ENCODE measurements around the gene CSNK1E. TPM values are rescaled to one million over a fixed set of nuclear protein-coding genes. Genes with fewer than 3 reads are reported as not detected.
A peak's percentile ranks its signal among the peaks of the same experiment; 100 is the strongest.

Gene CSNK1E
- total and polyA plus RNA-seq, 2 of the 8 experiments (the other 6 are each of a cell fraction or from before 2014, with no cell fraction given), result 247 to 263 TPM

- Histone ChIP-seq H3K56ac (replicated peaks; ENCODE audit: insufficient read length, low read depth, low read length) (no peak overlapping the region), H2BK120ac (replicated peaks; ENCODE audit: low read depth, low read length) (no peak overlapping the region), H3K4me2 (ENCODE audit: insufficient read depth in 1 of 2, low read depth in 2 of 2, low read length in 2 of 2) (peak overlapping the region; percentile 58 to 70), H3K27ac (ENCODE audit: low read depth, low read length) (no peak overlapping the region), H3K79me1 (ENCODE audit: low read depth, low read length) (peaks cover 14% of the 10 kb centered on the region), H3K23me2 (ENCODE audit: low read depth, low read length) (peaks cover 5% of the 10 kb centered on the region; the same call in 1 of the 2 replicates), H3K9ac (replicated peaks in 1 of 4; ENCODE audit: extremely low read depth in 1 of 4, low read depth in 3 of 4, low read length in 3 of 4) (no peak overlapping the region), H3K4me1 (replicated peaks in 1 of 4; ENCODE audit: control insufficient read depth in 3 of 4, insufficient read depth in 4 of 4, low read length in 3 of 4) (peaks cover 4 to 14% (median 8%) of the 10 kb centered on the region in 4 experiments), H3K27me3 (replicated peaks in 1 of 4; ENCODE audit: control insufficient read depth in 3 of 4, extremely low read depth in 1 of 4, insufficient read depth in 3 of 4, low read length in 3 of 4) (no peaks in the 10 kb centered on the region), H3K23ac (ENCODE audit: insufficient read length) (no peak overlapping the region), H3K9me3 (ENCODE audit: insufficient read depth in 2 of 2, low read depth in 1 of 2, low read length in 1 of 2) (no peaks in the 10 kb centered on the region), H2BK12ac (ENCODE audit: low read depth, low read length) (peak overlapping the region; percentile 27; the same call in 1 of the 2 replicates), H4K5ac (ENCODE audit: insufficient read length, low read depth, low read length) (no peak overlapping the region), H3K18ac (ENCODE audit: extremely low read depth, low read length) (peak overlapping the region; percentile 60), H2AFZ (ENCODE audit: low read length) (no peak overlapping the region), H4K8ac (ENCODE audit: extremely low read depth, insufficient read depth, low read length) (no peak overlapping the region), H2AK5ac (ENCODE audit: low read depth, low read length) (no peak overlapping the region), H3K14ac (ENCODE audit: insufficient read length) (no peak overlapping the region), H4K91ac (replicated peaks; ENCODE audit: insufficient read length, low read length) (no peak overlapping the region), H2BK5ac (ENCODE audit: low read depth, low read length) (no peak overlapping the region), H3K36me3 (ENCODE audit: control insufficient read depth in 2 of 4, insufficient read depth in 4 of 4, low read length in 3 of 4) (peaks cover 0 to 3% (median 0%) of the 10 kb centered on the region in 4 experiments; a peak in 1 of 8 replicates), H3K4me3 (ENCODE audit: extremely low read depth in 1 of 4, insufficient read depth in 2 of 4, low read depth in 3 of 4, low read length in 4 of 4) (peak overlapping the region; percentile 40 to 79 (median 49); a peak in 7 of 8 replicates), H3K79me2 (ENCODE audit: control insufficient read depth in 1 of 2, insufficient read depth in 2 of 2, low read length in 2 of 2) (peaks cover 5 to 29% of the 10 kb centered on the region in 2 experiments), H2BK20ac (ENCODE audit: low read length) (no peak overlapping the region), H3K4ac (replicated peaks; ENCODE audit: insufficient read length, low read depth, low read length) (no peak overlapping the region), H4K20me1 (replicated peaks in 1 of 2; ENCODE audit: control insufficient read depth in 1 of 2, insufficient read depth in 2 of 2, low read length in 2 of 2) (peaks cover 0 to 2% of the 10 kb centered on the region in 2 experiments), H2BK15ac (ENCODE audit: low read length) (no peak overlapping the region)
- POLR2A ChIA-PET (ENCODE audit: partially characterized antibody), result interaction anchor here (0.6 to 7.9 kb wide), 14 partner anchors 11 to 294 kb away, joined by 3 to 84 read pairs (median 4); partner anchors contain the start of gene CSNK1E
- FAIRE-seq (no peak), DNase-seq (ENCODE audit: low read depth in 1 of 2, low spot score in 2 of 2) (no peak)
- WGBS, 2 experiments (ENCODE audit: extremely low coverage in 1 of 2, insufficient coverage in 1 of 2, insufficient read length in 1 of 2, insufficient replicate concordance in 2 of 2, low coverage in 1 of 2, low lambda C conversion rate in 2 of 2, missing lambda C conversion rate in 1 of 2), result 90% methylated on average over 9 of the region's 9 CpGs; no CpG with 5 or more reads in 1 of the 2 experiments
- CTCF ChIA-PET (ENCODE audit: partially characterized antibody), result interaction anchor here (1.1 to 1.6 kb wide), 4 partner anchors 18 to 233 kb away, joined by 3 to 6 read pairs (median 4); no protein-coding TSS in a partner anchor
- no peak for TF ChIP-seq POU5F1 (IDR thresholded peaks at IDR 0.05; ENCODE audit: low read depth, low read length)
- TF ChIP-seq CEBPB (IDR thresholded peaks at IDR 0.05; ENCODE audit: low read depth, low read length), result no peak
- TF ChIP-seq HDAC2 (IDR thresholded peaks at IDR 0.05; ENCODE audit: borderline replicate concordance in 1 of 2, low read depth in 2 of 2, low read length in 2 of 2), result no peak
- TF ChIP-seq SIRT6 (IDR thresholded peaks at IDR 0.05; ENCODE audit: low read length), result no peak
- TF ChIP-seq GABPA (IDR thresholded peaks at IDR 0.05; ENCODE audit: borderline replicate concordance, insufficient read depth, low read length), result no peak
- no peak for TF ChIP-seq SUZ12 (IDR thresholded peaks at IDR 0.05; ENCODE audit: low read length)
- no peak for TF ChIP-seq CHD2 (IDR thresholded peaks at IDR 0.05; ENCODE audit: low read length)
- TF ChIP-seq SP4 (IDR thresholded peaks at IDR 0.05; ENCODE audit: low read length), result no peak
- TF ChIP-seq SIN3A (conservative IDR thresholded peaks at IDR 0.05 in 1 of 2, IDR thresholded peaks at IDR 0.05 in 1 of 2; ENCODE audit: low read depth in 1 of 2, low read length in 2 of 2), result no peak
- no peak for TF ChIP-seq SP1 (IDR thresholded peaks at IDR 0.05; ENCODE audit: low read depth, low read length)
- TF ChIP-seq CREB1 (IDR thresholded peaks at IDR 0.05), result no peak
- TF ChIP-seq CBX8 (IDR thresholded peaks at IDR 0.05; ENCODE audit: borderline replicate concordance, low read depth, low read length), result no peak
- TF ChIP-seq CHD1 (IDR thresholded peaks at IDR 0.05; ENCODE audit: low read depth, low read length), result no peak
- TF ChIP-seq BCL11A (IDR thresholded peaks at IDR 0.05; ENCODE audit: low read depth in 2 of 2, low read length in 2 of 2), result no peak
- no peak for TF ChIP-seq FOSL1 (IDR thresholded peaks at IDR 0.05; ENCODE audit: insufficient read depth, low read depth, low read length)
Measured at GRCh38 chr22:38336699-38337098, 19.5 kb upstream of the CSNK1E start.

Data from H1 (cell line).